K562 (cell line): ENCODE results near the gene TTLL9. TPM values are rescaled to one million over a fixed set of nuclear protein-coding genes. Genes with fewer than 3 reads are reported as not detected.

Source experiments
- BACH1 ChIP-seq: fragments of 200-800 bp; sonication (Bioruptor generic); IDR thresholded peaks from 2 replicates; pipeline ENCODE4 v1.6.1; 2016; ENCODE audit warnings: missing genetic modification characterization, missing compliant biosample characterization
- BRF2 ChIP-seq: IDR thresholded peaks from 3 replicates; pipeline ENCODE4 v1.6.1; 2011; ENCODE audit warnings: borderline replicate concordance, mild to moderate bottlenecking; ENCODE audit not compliant: insufficient read length, insufficient read depth
- CBFA2T3 ChIP-seq: fragments of 450-650 bp; IDR thresholded peaks from 2 replicates; pipeline ENCODE4 v1.6.1; 2017
- CREBBP ChIP-seq: IDR thresholded peaks from one replicate; pipeline ENCODE4 v1.6.1; 2012; ENCODE audit warnings: low read depth, mild to moderate bottlenecking, control low read depth, inconsistent platforms, low read length
- FOXA3 ChIP-seq, 2 experiments: fragments of 450-650 bp in 1 of 2; sonication (generic) in 1 of 2; formaldehyde crosslinking; IDR thresholded peaks in 1 of 2; conservative IDR thresholded peaks in 1 of 2; 2 replicates each; pipeline versions ENCODE4 v1.4.0 to v1.8.0; 2020 to 2022; ENCODE audit warnings: mild to moderate bottlenecking in 2 of 2, missing genetic modification reagents in 1 of 2
- HOXB6 ChIP-seq: fragments of 250-450 bp; sonication (Bioruptor Pico); IDR thresholded peaks from 2 replicates; pipeline ENCODE4 v1.5.1; 2022; ENCODE audit warnings: mild to moderate bottlenecking, borderline replicate concordance
- KLF10 ChIP-seq: fragments of 250-450 bp; sonication (Bioruptor Pico); IDR thresholded peaks from 2 replicates; pipeline ENCODE4 v1.6.1; 2021; ENCODE audit warnings: matching md5 sums
- L3MBTL2 ChIP-seq: fragments of 450-650 bp; IDR thresholded peaks from 2 replicates; pipeline ENCODE4 v1.6.1; 2016; ENCODE audit warnings: mild to moderate bottlenecking, moderate library complexity
- MTA3 ChIP-seq: fragments of 450-650 bp; formaldehyde crosslinking; IDR thresholded peaks from 2 replicates; pipeline ENCODE4 v1.6.1; 2017; ENCODE audit warnings: mild to moderate bottlenecking, borderline replicate concordance
- NCOA2 ChIP-seq, 2 experiments: fragments of 450-650 bp; IDR thresholded peaks; 2 replicates each; pipeline ENCODE4 v1.6.1; 2018; ENCODE audit warnings: mild to moderate bottlenecking in 2 of 2, moderate library complexity in 1 of 2; ENCODE audit not compliant: partially characterized antibody in 2 of 2
- NR1H2 ChIP-seq: sonication (generic); formaldehyde crosslinking; IDR thresholded peaks from 2 replicates; pipeline ENCODE4 v1.4.0; 2020; ENCODE audit warnings: mild to moderate bottlenecking, missing genetic modification reagents
- NUFIP1 ChIP-seq: fragments of 450-650 bp; IDR thresholded peaks from 2 replicates; pipeline ENCODE4 v1.6.1; 2018; ENCODE audit not compliant: partially characterized antibody
- POLR3A ChIP-seq: IDR thresholded peaks from 2 replicates; pipeline ENCODE4 v1.6.1; 2011; ENCODE audit warnings: borderline replicate concordance, mild to moderate bottlenecking, moderate library complexity; ENCODE audit not compliant: insufficient read length, insufficient read depth; ENCODE audit errors: extremely low read depth
- TAF7 ChIP-seq: fragments of 450-650 bp; IDR thresholded peaks from 2 replicates; pipeline ENCODE4 v1.6.1; 2016; ENCODE audit warnings: missing genetic modification characterization, missing compliant biosample characterization
- THRAP3 ChIP-seq: fragments of 450-650 bp; IDR thresholded peaks from 2 replicates; pipeline ENCODE4 v1.6.1; 2016; ENCODE audit warnings: mild to moderate bottlenecking, inconsistent platforms, borderline replicate concordance
- THRB ChIP-seq: fragments of 450-650 bp; formaldehyde crosslinking; conservative IDR thresholded peaks from 2 replicates; pipeline ENCODE4 v1.4.0; 2022; ENCODE audit warnings: mild to moderate bottlenecking, missing genetic modification characterization
- YY1 ChIP-seq, 3 experiments: IDR thresholded peaks; 2 replicates each; pipeline ENCODE4 v1.6.1; 2011; ENCODE audit warnings: low read length in 2 of 3, mild to moderate bottlenecking in 2 of 3, moderate library complexity in 2 of 3, borderline replicate concordance in 1 of 3, control low read depth in 1 of 3, low read depth in 1 of 3; ENCODE audit not compliant: insufficient read depth in 3 of 3, insufficient replicate concordance in 2 of 3, control insufficient read depth in 1 of 3, insufficient read length in 1 of 3; ENCODE audit errors: extremely low read depth in 1 of 3
- ZC3H11A ChIP-seq: IDR thresholded peaks from 2 replicates; pipeline ENCODE4 v1.6.1; 2012; ENCODE audit warnings: low read depth, low read length, improper control_type of control experiment
- ZNF124 ChIP-seq: sonication (generic); formaldehyde crosslinking; IDR thresholded peaks from 2 replicates; pipeline ENCODE4 v1.8.1; 2022; ENCODE audit warnings: missing genetic modification reagents
- ZNF133 ChIP-seq: fragments of 250-450 bp; sonication (Bioruptor Pico); IDR thresholded peaks from 2 replicates; pipeline ENCODE4 v1.4.0; 2020; ENCODE audit warnings: mild to moderate bottlenecking
- ZNF232 ChIP-seq: sonication (generic); formaldehyde crosslinking; IDR thresholded peaks from 2 replicates; pipeline ENCODE4 v1.8.0; 2022; ENCODE audit warnings: mild to moderate bottlenecking, missing genetic modification reagents
- ZNF444 ChIP-seq: fragments of 250-450 bp; sonication (Bioruptor Pico); IDR thresholded peaks from 2 replicates; pipeline ENCODE4 v1.4.0; 2020; ENCODE audit warnings: mild to moderate bottlenecking, moderate library complexity
- ZNF699 ChIP-seq: fragments of 250-450 bp; sonication (Bioruptor Pico); IDR thresholded peaks from 2 replicates; pipeline ENCODE4 v1.8.0; 2021; ENCODE audit warnings: mild to moderate bottlenecking, moderate library complexity; ENCODE audit not compliant: insufficient replicate concordance
- polyA plus RNA-seq, 8 experiments: library from polyadenylated mRNA; depleted of rRNA in 4 of 8; stranded (reverse) in 5 of 8; unstranded in 3 of 8; fragments of >200 nt; fragmentation: Nextera tagmentation in 2 of 8; fragmentation: Illumina TruSeq in 1 of 8; extraction: Ambion mirVana in 2 of 8; extraction: Trizol in 1 of 8; gene quantifications; 2 replicates each; pipeline versions ENCODE4 v1.2.1 to v1.2.3, GENCODE V29; 2011 to 2014; ENCODE audit warnings: inconsistent platforms in 1 of 8, missing spikeins in 1 of 8
- total RNA-seq, 7 experiments: library from RNA; depleted of rRNA in 6 of 7; stranded (reverse); fragments of >200 nt in 6 of 7; fragmentation: Illumina TruSeq in 2 of 7; extraction: Trizol in 2 of 7; gene quantifications; 2 replicates each; pipeline versions ENCODE4 v1.2.1 to v1.2.3, GENCODE V29; 2011 to 2021; ENCODE audit warnings: low replicate concordance in 1 of 7
- TF ChIP-seq, protein P1 (sequence below): fragments of 250-450 bp; sonication (Bioruptor Pico); IDR thresholded peaks from 2 replicates; pipeline ENCODE4 v1.5.0; 2022; ENCODE audit warnings: mild to moderate bottlenecking

Gene TTLL9
- total and polyA plus RNA-seq, 9 of the 15 experiments (the other 6 are each of a cell fraction or from before 2014, with no cell fraction given) = 0.06 to 0.07 TPM; not detected in 7

- TF ChIP-seq ZNF444 (CRISPR knock-in tag) (no peak), BRF2 (no peak), ZNF124 (CRISPR knock-in tag) (peak; percentile 98), ZNF232 (CRISPR knock-in tag) (peak; percentile 100), THRAP3 (no peak), ZC3H11A (no peak), HOXB6 (CRISPR knock-in tag) (no peak), TAF7 (no peak), NR1H2 (CRISPR knock-in tag) (peak; percentile 100), ZNF699 (CRISPR knock-in tag) (no peak), L3MBTL2 (no peak), THRB (CRISPR knock-in tag) (no peak), CBFA2T3 (no peak), YY1 (IDR thresholded peaks at IDR 0.05; ENCODE audit: borderline replicate concordance in 1 of 3, control insufficient read depth in 1 of 3, extremely low read depth in 1 of 3, insufficient read depth in 3 of 3, insufficient read length in 1 of 3, insufficient replicate concordance in 2 of 3, low read depth in 1 of 3, low read length in 2 of 3) (peak in 2 of 3 experiments; percentile 76 to 86), CREBBP (no peak), POLR3A (no peak), NCOA2 (IDR thresholded peaks at IDR 0.05; ENCODE audit: partially characterized antibody in 2 of 2) (no peak), NUFIP1 (no peak), MTA3 (no peak), ZNF133 (CRISPR knock-in tag) (no peak), BACH1 (peak; percentile 85), KLF10 (CRISPR knock-in tag) (no peak), FOXA3 (CRISPR knock-in tag; conservative IDR thresholded peaks at IDR 0.05 in 1 of 2, IDR thresholded peaks at IDR 0.05 in 1 of 2) (peak in 1 of 2 experiments; percentile 97; a peak in 2 of 4 replicates)
- TF ChIP-seq, protein P1, sequence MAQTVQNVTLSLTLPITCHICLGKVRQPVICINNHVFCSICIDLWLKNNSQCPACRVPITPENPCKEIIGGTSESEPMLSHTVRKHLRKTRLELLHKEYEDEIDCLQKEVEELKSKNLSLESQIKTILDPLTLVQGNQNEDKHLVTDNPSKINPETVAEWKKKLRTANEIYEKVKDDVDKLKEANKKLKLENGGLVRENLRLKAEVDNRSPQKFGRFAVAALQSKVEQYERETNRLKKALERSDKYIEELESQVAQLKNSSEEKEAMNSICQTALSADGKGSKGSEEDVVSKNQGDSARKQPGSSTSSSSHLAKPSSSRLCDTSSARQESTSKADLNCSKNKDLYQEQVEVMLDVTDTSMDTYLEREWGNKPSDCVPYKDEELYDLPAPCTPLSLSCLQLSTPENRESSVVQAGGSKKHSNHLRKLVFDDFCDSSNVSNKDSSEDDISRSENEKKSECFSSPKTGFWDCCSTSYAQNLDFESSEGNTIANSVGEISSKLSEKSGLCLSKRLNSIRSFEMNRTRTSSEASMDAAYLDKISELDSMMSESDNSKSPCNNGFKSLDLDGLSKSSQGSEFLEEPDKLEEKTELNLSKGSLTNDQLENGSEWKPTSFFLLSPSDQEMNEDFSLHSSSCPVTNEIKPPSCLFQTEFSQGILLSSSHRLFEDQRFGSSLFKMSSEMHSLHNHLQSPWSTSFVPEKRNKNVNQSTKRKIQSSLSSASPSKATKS (CRISPR knock-in tag) = no peak
Measured at GRCh38 chr20:31968291-31969126, 98.1 kb downstream of the TTLL9 start (continued).
